Spleen (tissue), 7 donors: ENCODE data around the gene SH3GLB2.

Experiments used
- POLR2A ChIP-seq, 3 donors: fragments of 450-650 bp; IDR thresholded peaks; one replicate each; pipeline ENCODE4 v1.5.1; 2017; ENCODE audit warnings: antibody characterized with exemption in 3 of 3, mild to moderate bottlenecking in 1 of 3
- TF ChIP-seq, protein P1 (sequence below), 11 experiments: fragments of 200-600 bp in 7 of 11; fragments of 450-650 bp in 4 of 11; sonication (generic) in 4 of 11; IDR thresholded peaks in 8 of 11; conservative IDR thresholded peaks in 3 of 11; 1 replicate in 7 of 11; 2 replicates in 4 of 11; pipeline versions ENCODE4 v1.4.0 to v1.8.0; 2016 to 2021; ENCODE audit warnings: antibody characterized with exemption in 11 of 11, inconsistent platforms in 4 of 11, mild to moderate bottlenecking in 1 of 11
- donor health status: DM: no; HTN: no; CAD: no; lungs with moderate emphysema.
- donor health status: DM: no; HTN: no; CAD: no.
- donor health status: DM: no; HTN: no; CAD: no.

DNA sequence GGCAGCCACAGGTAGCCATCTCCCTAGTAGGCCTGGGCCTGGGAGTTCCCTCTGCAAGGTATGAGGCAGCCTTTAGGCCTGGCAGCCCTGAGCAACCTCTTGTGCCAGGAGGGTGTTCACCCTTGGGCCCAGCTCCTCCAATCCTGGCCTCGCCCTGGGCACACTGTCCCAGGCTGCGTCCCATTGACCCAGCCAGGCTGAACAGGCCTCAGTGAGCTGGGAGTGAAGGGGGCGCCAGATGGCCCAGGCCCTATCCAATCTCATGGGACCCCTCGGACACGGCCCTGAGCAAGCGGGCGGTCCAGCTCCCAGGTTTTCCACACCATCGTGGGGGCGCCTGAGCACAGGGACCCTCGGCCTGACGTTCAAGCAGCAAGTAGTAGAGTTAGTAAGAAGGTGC is 14.5 kb downstream of the SH3GLB2 start:
- no peak for TF ChIP-seq POLR2A (IDR thresholded peaks at IDR 0.05)
- TF ChIP-seq, protein P1, sequence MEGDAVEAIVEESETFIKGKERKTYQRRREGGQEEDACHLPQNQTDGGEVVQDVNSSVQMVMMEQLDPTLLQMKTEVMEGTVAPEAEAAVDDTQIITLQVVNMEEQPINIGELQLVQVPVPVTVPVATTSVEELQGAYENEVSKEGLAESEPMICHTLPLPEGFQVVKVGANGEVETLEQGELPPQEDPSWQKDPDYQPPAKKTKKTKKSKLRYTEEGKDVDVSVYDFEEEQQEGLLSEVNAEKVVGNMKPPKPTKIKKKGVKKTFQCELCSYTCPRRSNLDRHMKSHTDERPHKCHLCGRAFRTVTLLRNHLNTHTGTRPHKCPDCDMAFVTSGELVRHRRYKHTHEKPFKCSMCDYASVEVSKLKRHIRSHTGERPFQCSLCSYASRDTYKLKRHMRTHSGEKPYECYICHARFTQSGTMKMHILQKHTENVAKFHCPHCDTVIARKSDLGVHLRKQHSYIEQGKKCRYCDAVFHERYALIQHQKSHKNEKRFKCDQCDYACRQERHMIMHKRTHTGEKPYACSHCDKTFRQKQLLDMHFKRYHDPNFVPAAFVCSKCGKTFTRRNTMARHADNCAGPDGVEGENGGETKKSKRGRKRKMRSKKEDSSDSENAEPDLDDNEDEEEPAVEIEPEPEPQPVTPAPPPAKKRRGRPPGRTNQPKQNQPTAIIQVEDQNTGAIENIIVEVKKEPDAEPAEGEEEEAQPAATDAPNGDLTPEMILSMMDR (IDR thresholded peaks at IDR 0.05 in 8 of 11, conservative IDR thresholded peaks at IDR 0.05 in 3 of 11), result no peak
